Retina (tissue), 1 donor: ENCODE results near the gene HRAS.
A peak's percentile ranks its signal among the peaks of the same experiment; 100 is the strongest.

ENCODE experiments used
- DNase-seq: peaks from one replicate; pipeline ENCODE4 v3.0.0-alpha.2; 2016

HRAS gene

DNA sequence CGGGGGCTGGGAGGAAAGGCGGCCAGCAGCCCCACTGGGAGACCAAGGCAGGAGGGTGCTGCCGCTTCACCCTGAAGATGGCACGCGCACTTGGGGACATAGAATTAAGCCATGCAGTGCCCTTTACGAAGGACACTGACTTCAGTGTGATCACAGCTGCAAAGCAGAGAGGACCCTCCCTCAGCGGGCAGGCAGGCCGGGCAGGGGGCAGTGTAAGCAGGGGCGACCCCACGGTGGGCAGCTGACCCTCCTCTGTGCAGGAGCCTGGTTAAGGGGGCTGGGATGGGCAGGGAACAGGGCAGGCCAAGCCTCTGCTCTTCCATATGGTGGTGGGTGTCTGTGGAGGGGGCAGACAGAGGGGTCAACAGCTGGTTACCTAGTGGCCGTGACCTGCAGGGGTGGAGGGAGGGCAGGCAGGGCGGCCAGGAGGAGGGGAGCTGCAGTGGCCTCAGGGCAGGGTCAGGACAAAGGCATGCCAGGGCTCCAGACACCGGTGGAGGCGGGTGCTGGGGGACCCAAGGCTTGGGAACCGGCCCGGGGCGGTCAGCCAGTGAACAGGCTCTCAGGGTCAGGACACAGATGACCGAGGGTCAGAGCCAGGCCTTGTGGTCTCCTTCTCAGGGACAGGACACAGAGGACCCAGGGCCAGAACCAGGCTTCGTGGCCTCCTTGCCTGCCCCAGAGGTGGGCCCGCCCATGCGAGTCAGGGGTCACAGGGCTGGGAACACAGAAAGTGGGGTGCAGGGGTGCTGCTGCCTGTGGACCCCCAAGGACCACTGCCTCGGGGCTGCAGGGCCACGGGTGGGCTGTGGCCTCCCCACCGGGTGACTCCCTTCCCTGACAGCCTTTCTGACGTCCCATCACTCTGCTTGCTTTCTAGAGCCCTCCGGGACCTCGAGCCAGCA lies 18.0 kb upstream of the HRAS start:
- DNase-seq: no peak

DNA sequence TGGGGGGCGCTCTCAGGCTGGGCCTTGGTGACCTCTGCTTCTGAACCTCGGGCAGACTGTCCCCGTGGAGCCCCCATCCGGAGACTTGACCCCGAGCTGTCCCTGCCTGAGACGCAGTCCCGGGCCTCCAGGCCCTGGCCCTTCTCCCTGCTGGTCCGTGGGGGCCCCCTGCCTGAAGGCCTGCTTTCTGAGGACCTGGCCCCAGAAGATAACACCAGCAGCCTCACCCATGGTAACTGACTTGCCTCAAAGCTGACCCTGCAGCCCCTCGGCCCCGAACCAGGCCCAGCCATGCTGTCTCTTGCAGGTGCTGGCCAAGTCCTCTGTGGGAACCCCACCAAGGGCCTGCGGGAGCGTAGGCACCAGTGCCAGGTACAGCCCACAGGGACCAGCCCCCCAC lies 16.2 kb upstream of the HRAS start:
- DNase-seq: no peak

DNA sequence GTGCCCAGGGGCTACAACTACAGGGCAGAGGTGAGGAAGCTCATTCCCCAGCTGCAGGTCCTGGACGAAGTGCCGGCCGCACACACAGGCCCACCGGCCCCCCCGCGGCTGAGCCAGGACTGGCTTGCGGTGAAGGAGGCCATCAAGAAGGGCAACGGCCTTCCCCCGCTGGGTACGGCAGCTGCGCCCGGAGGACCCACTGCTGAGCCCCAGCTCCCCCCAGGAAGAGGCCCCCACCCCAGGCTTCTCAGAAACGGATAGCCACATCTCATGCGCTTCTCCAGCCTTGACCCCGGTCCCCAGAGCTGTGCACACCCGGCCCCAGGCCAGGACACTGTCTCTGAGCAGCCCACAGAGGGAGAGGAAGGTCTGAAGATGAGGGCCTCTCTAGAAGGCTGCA lies 15.8 kb upstream of the HRAS start:
- DNase-seq: no peak

- no peak for DNase-seq
These were observed 15.3 kb upstream of the HRAS start for GRCh38 chr11:550746-551085.

DNA sequence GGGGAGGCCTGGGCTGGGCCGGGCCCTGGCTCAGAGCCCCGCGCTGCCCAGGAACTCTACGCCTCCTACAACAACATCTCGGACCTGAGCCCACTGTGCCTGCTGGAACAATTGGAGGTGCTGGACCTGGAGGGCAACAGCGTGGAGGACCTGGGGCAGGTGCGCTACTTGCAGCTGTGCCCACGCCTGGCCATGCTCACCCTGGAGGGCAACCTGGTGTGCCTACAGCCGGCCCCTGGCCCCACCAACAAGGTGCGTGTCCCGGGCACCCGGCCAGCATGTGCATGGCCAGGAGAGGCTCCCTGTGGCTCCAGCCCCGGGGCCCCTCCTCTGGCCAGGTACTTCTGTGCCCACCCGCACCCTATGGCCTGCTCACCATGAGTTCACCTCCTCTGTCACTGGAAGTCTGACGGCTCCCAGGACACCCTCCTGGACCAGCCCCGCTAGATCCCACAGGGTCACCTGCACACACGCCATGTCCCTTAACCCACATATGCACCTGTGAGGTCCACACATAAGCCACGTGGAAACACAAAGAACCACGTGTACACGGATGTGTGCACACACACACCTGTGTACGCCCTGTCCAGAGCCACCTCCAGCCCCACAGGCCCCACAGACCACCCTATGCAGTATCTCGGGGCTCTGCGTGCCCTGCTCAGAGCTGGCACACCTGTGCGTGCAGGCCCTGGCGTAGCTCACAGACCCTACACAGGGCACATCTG lies 14.8 kb upstream of the HRAS start:
- DNase-seq: no peak

GRCh38 chr11:548700-549603 lies 13.6 kb upstream of the HRAS start:
- no peak for DNase-seq

- no peak for DNase-seq
These were observed 9.8 kb upstream of the HRAS start for GRCh38 chr11:545171-545570.

- no peak for DNase-seq
These were observed 9.4 kb upstream of the HRAS start for GRCh38 chr11:544817-545166.

DNA sequence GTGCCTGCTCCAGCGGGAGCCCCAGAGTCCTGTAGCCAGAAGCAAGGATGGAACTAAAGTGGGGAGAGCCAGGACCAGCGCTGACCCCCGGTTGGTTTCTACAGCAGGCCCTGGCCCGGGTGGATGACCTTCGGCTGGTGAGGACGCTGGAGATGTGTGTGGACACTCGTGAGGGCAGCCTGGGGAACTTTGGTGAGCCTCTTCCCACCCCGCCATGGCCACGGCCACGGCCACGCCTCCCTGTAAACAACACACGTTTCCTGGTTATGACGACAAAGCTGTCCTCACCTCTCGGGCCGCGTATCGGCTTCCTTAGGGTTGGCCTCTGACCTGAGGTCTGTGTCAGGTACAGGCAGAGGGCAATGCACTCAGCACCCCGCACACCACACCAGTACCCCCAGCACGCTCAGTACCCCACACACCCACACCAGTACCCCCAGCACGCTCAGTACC lies 6.1 kb upstream of the HRAS start:
- no peak for DNase-seq

DNA sequence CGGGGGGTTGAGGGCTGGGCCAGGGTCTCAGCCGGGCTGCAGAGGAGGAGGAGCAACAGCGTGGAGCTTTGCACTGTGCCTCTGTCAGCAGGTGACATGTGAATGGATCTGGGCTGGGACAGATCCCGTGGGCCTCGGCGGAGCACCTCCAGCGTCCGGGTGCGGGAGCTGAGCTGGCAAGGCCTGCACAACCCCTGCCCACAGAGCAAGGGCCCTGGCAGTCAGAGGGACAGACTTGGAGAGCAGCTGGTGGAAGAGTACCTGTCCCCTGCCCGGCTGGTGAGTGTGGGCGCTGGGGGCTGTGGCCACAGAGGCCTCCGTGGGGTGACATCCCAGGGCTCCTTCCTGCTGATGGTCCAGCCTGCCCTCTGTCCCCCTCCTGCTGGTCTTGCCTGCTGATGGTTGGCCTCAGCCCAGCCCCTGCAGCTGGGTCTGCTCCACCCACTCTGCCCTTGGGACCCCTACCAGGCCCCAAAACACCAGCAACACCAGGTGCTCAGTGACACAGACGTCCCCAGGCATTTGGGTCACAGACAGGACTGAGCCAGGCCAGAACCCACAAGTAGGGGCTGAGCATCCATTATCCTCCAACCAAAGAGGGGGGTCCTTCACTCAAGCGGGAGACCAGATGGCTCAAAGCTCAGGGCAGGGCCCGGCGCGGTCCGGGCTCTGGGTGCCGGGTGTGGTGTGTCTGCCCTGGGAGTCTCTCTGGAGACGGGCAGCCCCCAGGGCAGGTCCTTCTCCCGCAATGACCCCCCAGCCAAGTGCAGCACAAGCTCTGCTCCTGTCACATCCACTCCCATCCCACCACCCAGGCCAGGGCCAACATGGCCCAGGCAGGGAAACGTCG lies 5.4 kb upstream of the HRAS start:
- DNase-seq: no peak

- DNase-seq: no peak
These were observed 4.7 kb upstream of the HRAS start for GRCh38 chr11:539971-540481.

- no peak for DNase-seq
These were observed 3.2 kb upstream of the HRAS start for GRCh38 chr11:538431-539051.

DNA sequence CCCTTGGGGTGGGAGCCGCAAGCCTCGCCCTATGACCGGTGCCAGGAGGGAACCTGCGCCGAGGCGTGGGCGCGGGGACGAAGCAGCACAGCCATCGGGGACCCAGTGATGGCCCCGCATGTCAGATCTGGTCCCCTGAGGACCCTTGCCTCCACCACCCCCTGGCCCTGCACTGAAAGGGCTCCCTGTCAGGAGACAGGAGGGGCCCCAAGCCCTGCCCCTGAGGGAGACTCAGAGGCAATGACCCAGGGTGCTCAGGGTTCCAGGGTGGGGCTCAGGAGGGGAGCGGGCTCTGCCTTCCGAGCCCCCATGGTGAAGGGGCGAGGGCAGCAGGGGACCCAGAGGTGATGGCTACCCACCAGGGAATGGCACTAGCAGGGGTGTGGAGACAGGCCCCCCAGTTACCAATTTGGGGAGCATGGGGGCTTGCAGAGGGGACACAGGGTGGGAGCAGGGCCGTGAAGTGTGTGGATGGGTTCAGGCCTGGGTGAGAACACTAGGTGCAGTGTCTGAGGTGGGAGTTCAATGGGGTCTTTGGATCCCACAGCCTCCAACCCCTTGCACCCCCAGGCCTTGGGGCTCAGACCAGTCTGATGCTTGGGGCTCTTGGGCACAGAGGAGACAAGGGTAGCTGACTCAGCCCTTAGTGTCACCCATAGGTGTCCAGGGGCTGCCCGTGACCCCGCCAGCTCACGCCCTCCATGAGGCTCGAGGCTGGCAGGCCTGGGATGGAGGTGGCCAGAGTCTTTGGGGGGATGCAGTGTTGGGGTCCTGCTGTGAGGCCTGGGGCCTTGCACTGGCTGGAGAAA lies 2.5 kb upstream of the HRAS start:
- DNase-seq: no peak

GRCh38 chr11:536841-537621 lies 1.7 kb upstream of the HRAS start, which contains the start of gene LRRC56:
Gene LRRC56 (plus strand): TSS chr11:537527. CDS start chr11:540685, 3,158 bp downstream.
- peak; percentile 90 for DNase-seq

- no peak for DNase-seq
These were observed 212 bp downstream of the HRAS start for GRCh38 chr11:535210-535518.

DNA sequence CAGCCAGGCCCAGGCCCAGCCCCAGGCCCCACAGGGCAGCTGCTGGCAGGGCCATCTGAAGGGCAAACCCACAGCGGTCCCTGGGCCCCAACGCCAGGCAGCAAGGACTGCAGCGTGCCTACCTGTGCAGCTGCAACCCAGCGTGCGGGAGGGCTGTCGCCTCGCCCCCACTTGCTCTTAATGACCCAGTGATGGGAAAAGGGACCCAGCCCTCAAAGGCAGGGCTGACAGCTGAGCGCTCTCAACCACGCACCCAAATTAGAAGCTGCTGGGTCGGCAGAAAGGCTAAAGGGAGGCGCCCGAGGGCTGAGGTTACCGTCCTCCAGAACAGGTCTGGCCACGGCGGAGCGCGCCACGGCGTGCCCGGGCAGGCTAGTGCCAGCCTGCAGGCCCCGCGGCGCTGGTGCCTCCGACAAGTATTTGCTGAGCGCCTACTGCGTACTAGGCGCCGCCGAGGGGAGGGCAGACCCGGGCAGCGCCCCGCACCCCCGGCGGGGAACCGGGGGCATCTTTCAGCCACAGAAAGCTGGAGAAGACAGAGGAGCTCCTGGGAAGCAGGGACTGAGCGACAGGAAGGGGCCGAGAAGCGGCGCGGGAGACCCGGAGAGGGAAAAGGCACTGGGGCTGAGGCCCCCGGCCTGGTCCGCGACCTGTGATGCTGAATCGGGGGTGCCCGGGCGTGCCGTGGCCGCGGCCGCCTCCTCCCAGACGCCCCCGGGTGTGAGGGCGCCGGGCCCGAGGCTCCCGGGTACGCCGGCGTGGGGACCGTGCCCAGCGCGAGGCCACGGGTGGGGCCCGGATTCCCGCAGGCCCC lies 773 bp downstream of the HRAS start:
- peak; percentile 50 for DNase-seq

DNA sequence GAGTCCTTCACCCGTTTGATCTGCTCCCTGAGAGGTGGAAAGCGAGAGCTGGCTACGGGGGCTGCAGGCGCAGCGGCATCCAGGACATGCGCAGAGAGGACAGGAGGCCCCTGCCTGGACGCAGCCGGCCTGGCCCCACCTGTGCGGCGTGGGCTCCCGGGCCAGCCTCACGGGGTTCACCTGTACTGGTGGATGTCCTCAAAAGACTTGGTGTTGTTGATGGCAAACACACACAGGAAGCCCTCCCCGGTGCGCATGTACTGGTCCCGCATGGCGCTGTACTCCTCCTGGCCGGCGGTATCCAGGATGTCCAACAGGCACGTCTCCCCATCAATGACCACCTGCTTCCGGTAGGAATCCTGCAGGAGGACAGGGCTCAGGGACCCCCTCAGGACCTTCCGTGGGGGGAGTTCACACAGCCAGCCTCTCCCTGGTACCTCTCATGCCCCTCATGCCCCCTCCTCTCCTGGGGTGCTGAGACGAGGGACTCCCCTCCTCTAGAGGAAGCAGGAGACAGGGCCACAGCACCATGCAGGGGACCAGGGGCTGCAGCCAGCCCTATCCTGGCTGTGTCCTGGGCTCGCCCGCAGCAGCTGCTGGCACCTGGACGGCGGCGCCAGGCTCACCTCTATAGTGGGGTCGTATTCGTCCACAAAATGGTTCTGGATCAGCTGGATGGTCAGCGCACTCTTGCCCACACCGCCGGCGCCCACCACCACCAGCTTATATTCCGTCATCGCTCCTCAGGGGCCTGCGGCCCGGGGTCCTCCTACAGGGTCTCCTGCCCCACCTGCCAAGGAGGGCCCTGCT lies 1.6 kb downstream of the HRAS start:
- DNase-seq: no peak

DNA sequence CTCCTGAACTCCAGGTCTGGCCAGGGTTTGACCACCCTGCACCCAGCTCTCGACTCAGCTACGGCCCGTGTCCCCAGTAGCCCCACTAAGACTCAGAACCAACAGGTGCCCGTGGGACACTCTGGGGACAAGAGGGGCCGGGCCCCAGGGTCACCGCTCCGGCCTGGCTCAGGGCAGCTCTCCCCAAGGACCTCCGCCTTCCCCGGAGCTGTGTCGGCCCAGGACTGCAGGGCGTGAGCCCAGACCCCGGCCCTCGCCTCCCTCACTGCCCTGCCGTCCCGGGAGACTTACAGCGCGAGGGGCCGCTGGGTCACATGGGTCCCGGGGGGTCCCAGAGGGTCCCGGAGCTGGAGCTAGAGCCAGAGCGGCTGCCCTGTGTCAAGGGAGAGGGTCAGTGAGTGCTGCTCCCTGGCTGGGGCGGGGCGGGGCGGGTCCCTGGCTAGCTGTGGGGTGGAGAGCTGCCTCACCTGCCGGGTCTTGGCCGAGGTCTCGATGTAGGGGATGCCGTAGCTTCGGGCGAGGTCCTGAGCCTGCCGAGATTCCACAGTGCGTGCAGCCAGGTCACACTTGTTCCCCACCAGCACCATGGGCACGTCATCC lies 2.3 kb downstream of the HRAS start:
- no peak for DNase-seq
